HepG2 (cell line): ENCODE measurements around the gene IFT27. TPM values are rescaled to one million over a fixed set of nuclear protein-coding genes. Genes with fewer than 3 reads are reported as not detected.

Experiments used
- AFF4 ChIP-seq: sonication (generic); formaldehyde crosslinking; IDR thresholded peaks from 2 replicates; pipeline ENCODE4 v1.4.0; 2020; ENCODE audit warnings: missing genetic modification reagents
- CEBPB ChIP-seq: IDR thresholded peaks from 2 replicates; pipeline ENCODE4 v1.6.1; 2011; ENCODE audit warnings: low read depth, low read length, improper control_type of control experiment, borderline replicate concordance
- DZIP1 ChIP-seq: sonication (generic); formaldehyde crosslinking; IDR thresholded peaks from 2 replicates; pipeline ENCODE4 v1.5.0; 2020; ENCODE audit warnings: mild to moderate bottlenecking, missing genetic modification reagents
- GATAD1 ChIP-seq: IDR thresholded peaks from 2 replicates; pipeline ENCODE4 v1.6.1; 2016; ENCODE audit warnings: missing genetic modification reagents, missing compliant biosample characterization
- HMGXB3 ChIP-seq: sonication (generic); formaldehyde crosslinking; IDR thresholded peaks from 2 replicates; pipeline ENCODE4 v1.4.0; 2020; ENCODE audit warnings: missing genetic modification reagents, borderline replicate concordance
- MATR3 ChIP-seq: sonication (generic); formaldehyde crosslinking; IDR thresholded peaks from 2 replicates; pipeline ENCODE4 v1.4.0; 2020; ENCODE audit warnings: missing genetic modification reagents
- ZBTB25 ChIP-seq: IDR thresholded peaks from 2 replicates; pipeline ENCODE4 v1.6.1; 2018; ENCODE audit warnings: missing genetic modification reagents
- ZBTB43 ChIP-seq: sonication (generic); formaldehyde crosslinking; conservative IDR thresholded peaks from 2 replicates; pipeline ENCODE4 v1.4.0; 2020; ENCODE audit warnings: missing genetic modification reagents
- ZBTB8A ChIP-seq: sonication (generic); formaldehyde crosslinking; IDR thresholded peaks from 2 replicates; pipeline ENCODE4 v1.4.0; 2020; ENCODE audit warnings: mild to moderate bottlenecking, low read depth, missing genetic modification reagents, borderline replicate concordance
- ZNF337 ChIP-seq: sonication (generic); formaldehyde crosslinking; IDR thresholded peaks from 2 replicates; pipeline ENCODE4 v1.5.1; 2020; ENCODE audit warnings: missing genetic modification reagents, low read depth, mild to moderate bottlenecking, borderline replicate concordance
- polyA plus RNA-seq, 8 experiments: library from polyadenylated mRNA; depleted of rRNA in 3 of 8; stranded (reverse) in 7 of 8; unstranded in 1 of 8; fragments of >200 nt; fragmentation: Illumina TruSeq in 4 of 8; extraction: Trizol in 4 of 8; gene quantifications; 2 replicates each; pipeline versions ENCODE4 v1.2.1 to v1.2.3, GENCODE V29; 2011 to 2016; ENCODE audit warnings: low read depth in 4 of 8, missing spikeins in 1 of 8, mixed read lengths in 1 of 8; ENCODE audit not compliant: insufficient read depth in 1 of 8
- total RNA-seq, 5 experiments: library from RNA; depleted of rRNA; stranded (reverse); fragments of >200 nt; fragmentation: Illumina TruSeq; extraction: Trizol; gene quantifications; 2 replicates each; pipeline ENCODE4 v1.2.3, GENCODE V29; 2016; ENCODE audit warnings: low read depth in 1 of 5

IFT27 gene
- total and polyA plus RNA-seq, 2 of the 13 experiments (the other 11 are each of a cell fraction or from before 2014, with no cell fraction given), result 0.25 to 0.33 TPM

- no peak for TF ChIP-seq HMGXB3 (CRISPR knock-in tag)
- no peak for TF ChIP-seq DZIP1 (CRISPR knock-in tag)
- no peak for TF ChIP-seq AFF4
- TF ChIP-seq MATR3 (CRISPR knock-in tag), result no peak
- no peak for TF ChIP-seq ZBTB8A (CRISPR knock-in tag)
- no peak for TF ChIP-seq ZBTB43 (CRISPR knock-in tag)
- no peak for TF ChIP-seq GATAD1 (CRISPR knock-in tag)
- TF ChIP-seq ZNF337, result no peak
- TF ChIP-seq ZBTB25 (CRISPR knock-in tag), result no peak
- no peak for TF ChIP-seq CEBPB
Measured at GRCh38 chr22:36763576-36763975, 12.3 kb downstream of the IFT27 start (continued).
